Iris pigment epithelial cell (primary cell): ENCODE results near the gene PRKCD.

Experiments
- DNase-seq: peaks from one replicate; pipeline ENCODE4 v3.0.0-alpha.2; 2011; ENCODE audit warnings: low read depth

The PRKCD gene

DNA sequence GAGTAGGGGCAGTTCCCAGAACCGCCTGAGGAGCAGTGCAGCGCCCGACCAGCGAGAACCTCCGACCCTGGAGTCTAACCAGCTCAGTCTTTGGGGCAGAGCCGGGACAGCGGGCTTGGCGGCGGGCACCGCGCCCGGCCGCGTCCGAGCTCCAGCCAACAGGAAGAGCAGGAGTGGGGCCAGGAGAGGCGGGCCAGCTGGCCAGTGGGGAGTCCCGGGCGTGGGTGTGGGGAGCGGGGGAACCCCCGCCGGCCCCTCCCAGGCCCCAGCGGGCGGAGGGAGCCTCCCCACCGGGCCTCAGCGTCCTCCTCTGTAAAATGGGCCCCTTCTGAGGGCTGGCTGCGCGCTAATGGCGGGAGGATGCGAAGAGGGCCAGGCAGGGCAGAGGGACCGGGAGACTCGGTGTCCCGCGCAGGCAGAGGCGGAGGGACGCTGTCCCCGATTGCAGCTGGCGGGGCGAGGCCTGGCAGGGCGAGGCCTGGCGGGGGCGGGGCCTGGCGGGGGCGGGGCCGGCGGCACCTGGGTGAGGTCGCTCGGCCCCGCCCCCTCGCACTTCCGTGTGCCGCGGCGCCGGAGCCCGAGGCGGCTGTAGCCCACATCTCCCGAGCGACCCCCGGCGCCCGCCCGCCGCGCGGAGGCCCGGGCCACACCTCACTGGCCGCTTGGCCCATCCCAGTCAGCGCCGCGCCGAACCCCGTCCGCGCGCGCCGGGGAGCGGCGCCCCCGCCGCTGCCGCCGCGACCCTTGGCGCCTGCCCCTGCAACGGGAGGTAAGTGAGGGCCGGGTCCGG is at the start of gene PRKCD:
TSS of gene PRKCD (plus strand) at position 550 of the 790 bp plus-strand sequence. CDS start 17,214 bp downstream, outside the sequence.
- peak; percentile 84 for DNase-seq

DNA sequence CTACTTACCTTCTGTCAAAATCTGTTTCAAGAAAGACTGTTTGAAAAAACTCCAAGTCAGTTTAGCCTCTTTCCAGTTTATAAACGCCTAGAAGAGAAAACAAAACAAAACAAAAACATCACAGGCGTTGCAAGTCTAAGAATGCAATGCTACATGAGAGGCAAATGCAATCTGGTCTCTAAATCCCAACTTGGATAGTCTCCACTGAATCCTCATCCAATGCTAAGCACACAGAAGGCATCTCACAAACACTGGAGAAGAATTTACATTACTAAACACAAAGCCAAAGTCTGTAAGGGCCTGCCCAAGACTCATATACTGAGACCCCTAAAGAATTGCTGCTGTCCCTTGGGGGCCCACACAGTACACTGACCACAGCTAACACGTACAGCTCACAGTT is 49.2 kb upstream of the PRKCD start:
- no peak for DNase-seq

DNA sequence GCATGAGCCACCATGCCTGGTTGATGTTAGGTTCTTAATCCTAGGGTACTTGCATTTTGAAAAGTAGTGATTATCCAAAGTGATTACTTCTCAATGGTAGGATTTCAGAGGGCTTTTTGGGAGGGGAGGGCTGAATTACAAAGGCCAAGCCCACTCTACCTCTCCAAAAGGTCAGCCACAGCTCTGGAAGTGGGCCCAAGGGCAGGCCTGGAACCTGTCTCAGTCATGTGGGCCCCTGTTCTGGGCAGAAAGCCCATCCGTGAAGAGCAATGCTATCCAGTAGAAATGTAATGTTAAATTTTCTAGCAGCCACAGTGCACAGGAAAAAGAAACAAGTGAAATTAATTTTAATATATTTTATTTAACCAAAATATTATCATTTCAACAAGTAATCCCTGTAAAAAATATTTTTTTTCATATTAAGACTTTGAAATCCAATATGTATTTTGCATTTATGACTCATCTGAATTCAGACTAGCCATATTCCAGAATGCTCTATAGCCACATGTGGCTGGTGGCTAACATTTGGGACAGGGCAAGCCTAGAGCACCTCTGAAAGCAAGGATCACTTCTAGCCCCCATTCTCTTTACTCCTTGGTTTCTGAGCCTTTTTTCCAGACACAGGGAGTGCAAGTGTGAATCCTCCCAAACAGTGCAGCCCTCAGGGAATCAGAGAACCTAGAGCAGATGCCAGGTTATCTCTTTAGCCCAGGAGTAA is 47.6 kb upstream of the PRKCD start:
- no peak for DNase-seq

GRCh38 chr3:53114011-53114400 is 47.0 kb upstream of the PRKCD start:
- DNase-seq: peak; percentile 77

DNA sequence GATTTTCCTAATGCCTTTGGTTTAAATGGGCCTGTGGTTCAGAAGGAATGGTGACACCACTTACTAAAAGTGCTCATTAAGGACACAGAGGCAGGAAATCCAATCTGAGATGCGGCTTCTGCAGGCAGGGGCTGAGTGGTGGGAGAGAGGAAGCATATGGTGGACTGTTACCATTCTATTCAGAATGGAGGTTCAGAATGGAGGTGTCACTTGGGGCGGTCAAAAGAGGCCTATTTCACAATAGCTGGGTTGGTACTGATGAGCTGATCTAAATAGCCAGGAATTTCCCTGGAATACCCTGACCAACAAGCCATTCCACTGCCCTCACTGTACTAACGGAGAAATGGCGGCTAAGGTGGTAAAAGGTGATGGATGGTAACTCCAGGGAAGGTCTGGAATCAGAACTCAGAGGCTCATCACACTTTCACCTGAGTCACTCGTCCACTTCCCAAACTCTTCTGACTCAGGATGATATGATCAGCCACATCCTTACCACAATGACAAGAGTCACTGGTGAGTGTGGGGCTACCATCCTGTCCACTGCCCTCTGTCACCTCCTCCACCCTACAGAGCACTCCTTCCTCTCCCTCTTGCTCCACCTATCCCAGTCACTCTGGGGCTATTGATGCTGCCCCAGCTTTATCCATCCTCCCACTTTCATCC is 46.5 kb upstream of the PRKCD start:
- DNase-seq: no peak

- DNase-seq: no peak
Observed at GRCh38 chr3:53116956-53117355, 44.1 kb upstream of the PRKCD start.

GRCh38 chr3:53120336-53120735 is 40.7 kb upstream of the PRKCD start:
- DNase-seq: no peak

DNA sequence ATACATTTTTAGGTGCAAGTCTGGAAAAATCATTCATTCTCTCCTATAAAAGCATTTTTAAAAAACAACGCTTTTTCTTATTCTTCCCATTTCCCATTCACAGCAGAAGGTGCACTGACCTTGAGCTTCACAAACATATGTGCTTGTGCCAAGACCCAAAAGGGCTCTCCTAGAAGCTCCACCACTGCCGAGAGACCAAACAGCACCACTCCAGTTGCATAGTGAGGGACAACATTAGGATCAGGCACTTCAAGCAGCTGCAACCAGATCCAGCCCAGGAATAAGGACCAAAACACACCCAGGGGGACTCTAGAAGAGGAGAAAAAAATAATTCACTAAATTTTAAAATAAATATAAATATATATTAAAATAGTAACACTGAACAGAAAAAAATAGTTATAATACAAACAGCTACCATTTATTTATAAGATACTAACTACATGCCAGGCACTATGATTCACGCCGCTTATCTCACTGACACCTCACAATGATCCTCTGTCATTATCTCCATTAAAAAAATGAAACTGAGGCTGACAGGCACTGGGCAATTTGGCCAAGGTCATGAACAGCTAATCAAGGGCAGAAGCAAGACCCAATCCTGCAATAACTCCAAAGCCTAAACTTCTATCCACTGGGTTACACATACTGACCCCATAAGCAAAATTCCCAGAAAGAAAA is 38.6 kb upstream of the PRKCD start:
- no peak for DNase-seq

DNA sequence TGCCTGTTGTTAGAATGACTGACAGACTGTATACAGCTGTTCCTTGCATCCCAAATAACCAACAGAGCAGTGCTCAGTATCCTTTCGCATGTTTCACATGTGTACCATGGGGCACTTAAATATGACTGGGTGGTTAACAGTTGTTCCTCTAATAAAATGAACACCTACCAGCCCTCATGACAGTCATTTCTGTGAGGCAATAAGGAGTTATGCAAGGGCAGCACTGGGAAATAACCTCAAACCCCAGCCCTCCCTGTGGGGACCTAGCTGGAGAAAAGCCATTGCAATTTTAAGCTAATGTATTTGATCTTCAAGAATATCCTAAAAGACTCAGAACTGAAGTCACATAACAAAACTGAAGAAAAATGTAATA is 38.1 kb upstream of the PRKCD start:
- no peak for DNase-seq

DNA sequence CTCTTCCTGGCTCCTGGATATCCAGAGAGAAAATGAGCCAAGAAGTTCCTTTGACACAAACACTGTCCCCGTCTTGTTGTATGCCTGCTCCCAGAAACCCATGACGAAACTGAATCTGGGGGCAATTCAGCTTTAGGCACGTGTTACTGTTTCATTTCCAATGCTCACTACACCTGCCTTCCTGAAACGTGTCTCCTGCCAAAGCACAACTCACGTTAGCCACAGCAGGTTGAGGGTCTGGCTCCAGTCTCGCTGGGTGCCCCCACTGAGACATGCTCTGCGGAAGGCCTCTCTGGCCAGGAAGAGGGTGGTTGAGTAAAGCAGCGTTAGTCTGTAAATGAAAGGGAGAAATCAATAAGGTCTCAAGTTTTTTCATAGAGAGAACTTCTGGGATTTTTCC is 37.5 kb upstream of the PRKCD start:
- DNase-seq: no peak

DNA sequence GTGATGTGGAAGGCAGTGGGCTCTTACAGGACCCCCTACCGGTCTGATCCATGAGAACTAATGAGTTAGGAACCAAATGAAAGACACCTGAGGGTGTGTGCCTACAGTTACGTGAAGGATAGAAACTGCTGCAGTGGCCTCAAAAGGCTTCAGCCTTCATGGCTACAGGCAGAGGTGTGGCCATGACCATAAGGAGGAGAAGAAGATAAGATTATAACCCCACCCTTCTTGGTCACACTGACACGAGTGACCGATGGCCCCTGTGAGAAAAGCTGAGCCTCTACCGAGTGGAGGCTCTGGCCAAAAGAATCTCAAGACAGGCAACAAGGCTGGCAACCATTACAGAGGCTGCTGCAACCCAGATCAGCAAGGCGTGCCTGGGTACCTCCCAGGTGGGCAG is 37.1 kb upstream of the PRKCD start:
- DNase-seq: no peak

GRCh38 chr3:53126601-53127000 is 34.4 kb upstream of the PRKCD start:
- no peak for DNase-seq

DNA sequence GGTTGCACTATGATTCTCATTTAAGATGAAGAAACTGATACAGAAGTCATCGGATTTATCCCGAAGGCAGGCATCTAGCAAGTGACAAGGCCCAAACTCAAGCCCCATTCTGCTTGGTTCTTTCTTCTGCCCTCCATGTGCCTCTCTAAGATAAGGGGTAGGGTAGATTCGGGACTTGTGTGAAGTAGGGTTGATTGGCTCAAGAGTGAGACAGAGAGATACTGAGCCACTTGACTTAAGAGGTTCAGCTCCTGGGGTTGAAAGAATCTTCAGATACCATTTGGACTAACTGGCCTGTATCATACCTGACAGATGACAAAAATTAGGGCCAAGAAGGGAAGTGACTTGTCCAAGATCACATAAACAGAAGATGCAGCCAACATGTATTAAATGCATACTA is 31.7 kb upstream of the PRKCD start:
- no peak for DNase-seq

GRCh38 chr3:53130179-53131061 is 30.6 kb upstream of the PRKCD start, which contains the start of gene RFT1:
RFT1 (minus strand) TSS chr3:53130435; CDS start chr3:53130400, 35 bp downstream.
- DNase-seq: peak; percentile 96

DNA sequence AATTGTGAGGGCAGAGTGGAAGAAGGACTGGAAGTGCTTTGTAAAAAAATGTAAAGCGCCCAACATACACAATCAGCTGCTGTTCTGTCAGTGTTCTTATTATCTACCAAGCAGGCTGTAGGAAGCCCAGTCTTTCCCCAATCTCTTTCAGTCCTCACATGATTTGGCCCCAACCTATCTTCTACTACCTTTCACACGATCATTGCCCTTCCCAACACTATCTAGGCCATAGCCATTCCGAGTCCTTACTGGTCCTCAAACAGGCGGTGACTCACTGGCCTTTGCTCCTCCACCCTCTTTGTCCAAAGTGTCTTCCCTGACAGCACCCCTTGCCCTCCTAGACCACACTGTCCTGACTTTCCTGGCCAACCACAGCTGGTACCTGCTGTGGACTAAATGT is 29.9 kb upstream of the PRKCD start:
- DNase-seq: no peak

DNA sequence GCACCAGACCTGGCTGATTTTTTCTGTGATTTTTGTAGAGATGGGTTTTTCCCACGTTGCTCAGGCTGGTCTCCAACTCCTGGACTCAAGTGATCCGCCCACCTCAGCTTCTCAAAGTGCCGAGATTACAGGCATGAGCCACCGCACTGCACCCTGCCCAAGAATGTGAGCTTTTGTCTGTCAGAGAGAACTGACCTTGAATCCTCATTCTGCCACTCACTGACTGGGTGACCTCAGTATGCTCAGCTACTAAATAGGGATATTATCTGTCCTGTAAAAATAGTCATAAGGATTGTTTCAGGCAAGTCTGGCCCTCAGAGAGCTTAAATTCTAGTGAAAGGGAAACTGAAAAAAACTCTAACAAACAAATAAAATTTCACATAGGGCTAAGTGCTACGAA is 28.7 kb upstream of the PRKCD start:
- peak; percentile 31 for DNase-seq

GRCh38 chr3:53134631-53135232 is 26.3 kb upstream of the PRKCD start:
- DNase-seq: peak; percentile 66

DNA sequence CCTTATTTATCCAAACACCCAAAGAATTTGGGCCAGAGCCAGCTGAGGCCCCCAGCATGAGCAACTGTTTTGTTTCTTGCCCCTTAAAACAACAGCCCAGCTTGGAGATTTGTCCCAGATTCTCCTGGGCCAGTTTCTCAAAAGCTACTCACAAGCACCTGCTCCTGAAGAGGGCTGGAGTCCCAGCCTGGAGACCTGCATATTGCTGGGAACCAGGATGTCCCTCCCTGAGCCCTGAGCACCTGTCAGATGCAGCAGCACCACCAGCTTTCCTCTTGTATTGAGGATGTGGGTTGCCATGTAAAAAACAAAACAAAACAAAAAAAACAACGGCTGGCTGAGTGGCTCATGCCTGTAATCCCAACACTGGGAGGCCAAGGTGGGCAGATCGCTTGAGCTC is 23.8 kb upstream of the PRKCD start:
- no peak for DNase-seq

DNA sequence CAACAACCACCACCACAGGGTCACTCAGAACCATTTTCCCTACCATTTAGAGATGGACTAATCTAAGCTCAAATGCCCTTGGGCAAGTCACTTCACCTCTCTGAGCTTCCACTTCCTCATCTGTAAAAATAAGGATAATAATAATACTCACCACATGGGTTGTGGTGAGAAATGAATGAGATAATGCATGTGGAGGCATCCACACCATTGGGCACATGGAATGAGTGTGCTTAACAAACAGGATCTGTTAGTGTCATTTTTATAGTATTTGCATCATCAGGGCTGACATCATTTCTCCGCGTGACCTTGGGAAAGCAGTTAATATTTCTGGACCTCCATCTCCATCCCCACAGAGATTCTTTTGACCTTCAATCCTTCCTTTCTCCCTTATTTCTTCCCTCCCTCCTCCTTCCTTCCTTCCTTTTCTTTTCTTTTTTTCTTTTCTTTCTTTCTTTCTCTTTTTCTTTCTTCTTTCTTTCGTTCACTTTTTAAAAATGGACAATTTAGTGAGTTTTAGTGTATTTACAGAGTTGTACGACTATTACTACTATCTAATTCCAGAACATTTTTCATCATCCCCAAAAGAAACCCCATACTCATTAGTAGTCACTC is 23.1 kb upstream of the PRKCD start:
- peak; percentile 28 for DNase-seq
